ENCODE data around the gene RABL6. TPM values are rescaled to one million over a fixed set of nuclear protein-coding genes. Genes with fewer than 3 reads are reported as not detected.

The RABL6 gene
- polyA plus RNA-seq, 4 donors = 56.6 to 76.5 (median 64.3) TPM

DNA sequence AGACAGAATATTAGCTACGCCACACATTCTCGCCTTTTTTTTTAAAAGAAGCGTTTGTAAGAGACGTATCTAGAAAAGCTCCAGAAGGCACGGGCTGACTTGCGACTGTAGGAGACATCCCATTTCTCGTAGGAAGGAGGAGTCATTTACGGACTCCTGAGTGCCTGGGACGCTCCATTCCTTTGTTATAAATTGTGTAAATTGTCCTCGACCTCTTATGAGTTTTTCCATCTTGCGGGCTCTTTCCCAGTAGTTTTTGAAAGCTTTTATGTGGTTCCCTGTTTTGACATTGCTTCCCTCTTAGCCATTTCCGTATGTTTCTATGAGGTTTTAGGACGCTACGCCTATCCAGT, 1.0 kb downstream of the RABL6 start:
- DNase-seq (ENCODE audit: low read depth in 4 of 4, low spot score in 3 of 4) = no peak

DNA sequence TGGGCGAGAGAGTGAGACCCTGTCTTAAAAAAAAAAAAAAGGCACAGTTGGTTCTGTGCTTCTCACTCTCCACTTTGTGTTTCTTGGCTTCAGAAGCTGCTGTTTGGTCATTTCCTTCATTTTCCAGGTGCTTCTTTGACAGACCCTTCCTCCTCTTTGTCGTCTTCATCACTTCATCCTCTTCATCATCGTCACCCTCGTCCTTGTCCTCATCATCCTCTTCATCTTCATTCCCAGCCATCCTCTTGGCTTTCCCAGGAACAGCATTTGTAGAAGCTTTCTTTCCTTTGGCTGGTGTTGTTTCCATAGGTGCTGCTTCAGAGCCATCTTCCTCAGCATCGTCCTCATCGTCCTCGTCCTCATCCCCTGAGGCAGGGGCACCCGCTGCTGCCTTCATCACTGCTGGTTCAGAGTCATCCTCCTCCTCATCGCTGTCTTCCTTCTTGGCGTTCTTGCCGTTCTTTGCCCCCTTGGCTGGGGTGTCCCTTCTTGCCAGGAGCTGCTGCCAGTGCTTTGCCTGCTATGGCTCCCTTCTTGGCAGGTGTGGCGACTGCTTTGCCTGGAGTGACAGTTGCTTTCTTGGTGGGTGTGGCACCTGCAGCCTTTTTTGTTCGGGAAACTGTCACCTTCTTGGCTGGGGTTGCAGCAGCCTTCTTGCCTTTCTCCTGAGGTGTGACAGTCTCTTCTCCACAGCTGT, 7.1 kb downstream of the RABL6 start:
- no peak for DNase-seq (ENCODE audit: low read depth in 4 of 4, low spot score in 3 of 4)

DNA sequence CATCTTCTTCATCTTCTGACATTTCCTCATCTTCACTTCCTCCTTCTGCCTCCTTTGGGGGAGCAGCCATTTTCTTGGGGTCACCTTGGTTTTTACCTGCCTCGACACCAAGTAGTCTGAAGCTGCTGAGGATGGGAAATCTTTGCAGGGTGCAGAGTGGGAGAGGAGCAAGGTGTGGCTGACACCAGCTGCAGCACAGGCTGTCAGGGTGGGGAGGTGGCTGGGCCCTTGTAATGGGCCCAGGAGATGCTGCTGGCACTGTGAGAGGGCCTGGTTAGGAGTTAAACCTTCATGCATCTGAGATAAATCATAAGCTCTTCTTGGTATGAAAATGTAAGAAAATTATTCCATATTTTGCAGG, 7.7 kb downstream of the RABL6 start:
- no peak for DNase-seq (ENCODE audit: low read depth in 4 of 4, low spot score in 3 of 4)

DNA sequence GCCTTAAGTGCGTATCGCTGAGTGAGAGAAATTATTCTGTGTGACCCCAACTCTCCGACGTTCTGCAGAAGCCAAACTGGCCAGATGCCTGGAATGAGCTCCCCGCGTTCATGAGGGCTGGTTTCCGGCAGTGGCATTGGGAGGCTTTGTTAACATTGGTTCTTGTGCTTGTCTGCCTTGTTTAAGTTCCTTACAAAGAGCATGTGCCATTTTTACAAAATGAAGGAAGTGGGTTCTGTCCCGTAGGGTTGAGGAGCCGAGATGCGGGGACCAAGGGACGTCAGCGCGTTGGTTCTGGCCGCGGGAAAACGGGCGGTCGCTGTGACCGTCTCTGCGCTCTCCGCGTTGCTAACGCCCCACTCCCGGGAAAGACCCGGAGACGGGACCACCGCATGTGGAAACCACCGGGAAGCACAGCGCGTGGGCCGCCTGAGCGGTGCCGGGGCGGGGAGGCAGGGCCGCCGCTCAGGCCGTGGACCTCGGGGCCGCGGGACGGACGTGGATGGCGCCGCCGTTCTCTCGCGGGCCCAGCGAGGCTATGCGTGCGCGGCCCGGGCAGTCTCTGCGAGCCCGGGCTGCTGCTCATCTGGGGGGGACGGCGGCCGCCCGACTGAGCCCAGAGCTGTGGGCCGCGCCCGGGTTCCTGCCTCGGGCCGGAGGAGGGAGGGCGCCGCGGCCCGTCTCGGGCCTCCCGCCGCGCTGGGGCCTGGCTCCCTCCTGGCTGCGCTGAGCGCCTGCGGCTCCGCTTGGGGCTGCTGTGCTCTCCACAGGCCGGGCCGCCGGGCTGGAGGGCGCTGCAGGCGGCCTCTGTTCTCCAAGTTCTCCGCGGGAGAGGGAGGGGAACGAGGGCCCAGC, 13.4 kb downstream of the RABL6 start:
- no peak for DNase-seq (ENCODE audit: low read depth in 4 of 4, low spot score in 3 of 4)

DNA sequence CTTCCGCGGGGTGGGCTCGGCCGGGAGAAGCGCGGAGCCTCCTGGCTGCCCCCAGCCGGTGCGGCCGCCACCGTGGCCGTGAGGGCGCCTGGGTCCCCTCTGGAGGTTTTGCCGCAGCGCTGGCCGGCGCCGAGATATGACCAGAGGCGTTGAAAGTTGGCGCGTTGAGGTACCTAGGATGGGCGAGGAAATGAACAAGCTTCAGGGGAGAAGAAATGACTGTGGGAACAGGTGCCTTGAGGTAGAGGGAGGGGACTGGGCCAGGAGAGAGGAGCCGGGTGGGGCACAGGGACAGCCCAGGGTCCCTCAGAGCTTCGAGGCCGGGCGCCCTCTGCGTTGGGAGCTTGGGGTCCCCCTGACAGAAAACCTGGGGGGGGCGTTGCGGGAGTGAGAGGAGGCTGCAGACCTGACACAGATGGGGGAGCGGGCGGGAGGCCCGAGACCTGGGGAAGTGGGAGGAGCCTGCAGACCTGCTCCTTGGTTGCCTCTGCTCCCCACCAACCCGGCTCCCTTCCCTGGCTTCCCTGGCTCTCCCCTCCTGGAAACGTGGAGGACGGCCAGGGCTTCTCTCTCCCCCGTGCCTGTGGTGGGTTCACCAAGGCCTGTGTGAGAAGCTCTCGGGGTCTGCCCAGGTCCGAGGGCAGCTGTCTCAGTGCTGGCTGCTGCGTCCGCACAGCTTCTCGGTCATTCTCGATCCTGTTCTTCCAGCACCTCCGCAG, 14.2 kb downstream of the RABL6 start:
- DNase-seq (ENCODE audit: low read depth in 4 of 4, low spot score in 3 of 4) = no peak

DNA sequence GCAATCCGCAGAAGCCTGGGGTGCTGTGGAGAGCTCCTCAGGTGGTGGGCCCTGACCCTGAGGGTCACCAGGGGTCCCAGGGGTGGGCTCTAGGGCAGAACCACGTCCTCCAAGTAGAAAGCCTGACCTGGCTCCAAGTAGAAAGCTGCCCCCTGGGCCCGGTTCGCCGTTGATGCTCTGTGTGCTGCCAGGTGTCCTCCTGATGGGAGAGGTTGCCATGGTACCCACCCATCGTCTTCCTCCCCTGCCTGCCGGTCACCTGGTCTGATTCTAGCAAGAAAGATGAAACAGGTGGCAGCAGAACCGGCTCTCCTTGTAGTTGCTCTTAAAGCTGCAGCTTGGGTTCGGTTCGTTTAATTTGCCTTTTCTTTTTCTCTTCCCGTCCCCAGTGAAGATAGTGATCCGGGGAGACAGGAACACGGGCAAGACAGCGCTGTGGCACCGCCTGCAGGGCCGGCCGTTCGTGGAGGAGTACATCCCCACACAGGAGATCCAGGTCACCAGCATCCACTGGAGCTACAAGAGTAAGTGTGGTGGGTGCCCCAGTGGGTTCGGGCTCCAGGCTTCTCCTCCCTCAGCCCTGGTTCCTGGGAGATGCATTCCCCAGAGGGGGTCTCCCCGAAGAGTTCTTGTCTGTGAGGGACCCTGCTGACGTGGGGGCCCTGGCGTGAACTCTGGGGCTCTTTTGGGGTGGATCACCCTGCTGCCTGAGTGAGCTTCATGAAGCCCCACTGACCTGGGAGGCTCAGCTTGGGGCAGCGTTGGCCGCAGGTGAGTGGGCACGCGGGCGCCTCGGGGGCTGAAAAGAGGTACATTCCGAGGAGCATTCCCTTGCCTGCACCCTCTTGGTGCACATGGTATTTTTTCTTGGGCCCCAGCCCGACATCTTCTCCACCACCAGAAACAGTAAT, 15.6 kb downstream of the RABL6 start:
- DNase-seq (ENCODE audit: low read depth in 4 of 4, low spot score in 3 of 4) = no peak

DNA sequence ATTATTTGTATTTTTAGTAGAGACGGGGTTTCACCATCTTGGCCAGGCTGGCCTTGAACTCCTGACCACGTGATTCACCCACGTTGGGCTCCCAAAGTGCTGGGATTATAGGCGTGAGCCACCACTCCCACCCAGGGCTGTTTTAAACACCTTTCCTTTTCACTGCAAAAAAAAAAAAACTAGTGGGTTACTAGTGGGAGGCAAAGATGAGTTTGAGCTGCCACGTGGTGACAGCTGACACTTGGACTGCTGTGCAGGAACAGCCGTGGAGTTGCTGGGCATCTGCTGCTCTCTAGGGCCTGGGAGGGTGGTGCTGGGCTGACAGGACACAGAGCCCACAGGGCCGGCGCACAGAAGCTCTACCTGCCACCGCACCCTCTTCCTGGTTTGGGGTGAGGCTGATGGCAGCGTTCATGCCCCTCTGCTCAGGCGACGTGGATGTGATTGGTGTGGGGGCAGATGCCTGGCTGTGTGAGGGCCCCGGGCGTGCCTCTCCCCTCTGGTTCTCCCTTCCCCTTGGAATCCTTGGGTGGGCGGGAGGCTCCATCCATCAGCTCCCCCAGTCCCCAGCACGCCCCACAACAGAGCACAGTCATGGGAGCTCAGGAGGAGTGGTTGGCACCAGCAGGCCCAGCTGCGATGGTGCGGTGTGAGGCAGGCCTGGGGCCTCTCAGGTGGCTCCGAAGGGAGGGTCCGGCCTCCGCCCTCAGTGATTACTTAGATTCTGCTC, 16.9 kb downstream of the RABL6 start:
- no peak for DNase-seq (ENCODE audit: low read depth in 4 of 4, low spot score in 3 of 4)

DNA sequence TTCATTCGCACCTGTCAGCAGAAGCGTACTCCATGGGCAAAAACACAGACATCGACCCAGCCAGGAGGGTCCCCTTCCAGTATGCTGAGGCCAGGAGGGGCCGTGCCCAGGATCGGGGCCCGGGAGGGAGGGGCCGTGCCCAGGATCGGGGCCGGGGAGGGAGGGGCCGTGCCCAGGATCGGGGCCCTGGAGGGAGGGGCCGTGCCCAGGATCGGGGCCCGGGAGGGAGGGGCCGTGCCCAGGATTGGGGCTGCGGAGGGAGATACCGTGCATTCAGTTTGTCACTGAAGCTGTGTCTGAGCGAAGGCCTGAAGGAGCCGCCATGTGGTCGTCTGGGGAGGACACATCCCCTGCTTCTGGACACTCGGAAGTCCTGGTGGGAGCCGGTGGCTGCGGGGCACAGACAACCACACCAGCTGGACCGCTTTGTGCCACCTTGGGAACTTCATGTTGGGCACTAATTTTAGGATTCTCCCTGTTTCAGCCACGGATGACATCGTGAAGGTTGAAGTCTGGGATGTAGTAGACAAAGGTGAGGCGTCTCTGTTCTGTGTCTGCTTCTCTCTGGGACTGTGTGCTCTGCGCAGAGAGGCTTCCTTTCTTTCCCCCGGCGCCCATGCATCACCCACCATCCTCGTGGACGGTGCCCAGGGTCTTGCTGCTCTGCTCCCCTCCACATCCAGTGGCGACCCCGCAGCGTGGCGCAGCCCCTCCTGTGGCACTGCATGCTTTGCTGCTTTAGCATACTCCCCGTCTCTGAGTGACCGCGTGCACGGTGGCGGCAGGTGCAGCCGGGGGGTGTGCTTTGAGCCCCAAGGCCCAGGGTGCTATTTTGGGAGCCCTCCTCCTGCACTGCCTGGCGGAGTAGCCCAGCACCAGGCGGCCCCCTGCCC, 17.8 kb downstream of the RABL6 start:
- no peak for DNase-seq (ENCODE audit: low read depth in 4 of 4, low spot score in 3 of 4)

DNA sequence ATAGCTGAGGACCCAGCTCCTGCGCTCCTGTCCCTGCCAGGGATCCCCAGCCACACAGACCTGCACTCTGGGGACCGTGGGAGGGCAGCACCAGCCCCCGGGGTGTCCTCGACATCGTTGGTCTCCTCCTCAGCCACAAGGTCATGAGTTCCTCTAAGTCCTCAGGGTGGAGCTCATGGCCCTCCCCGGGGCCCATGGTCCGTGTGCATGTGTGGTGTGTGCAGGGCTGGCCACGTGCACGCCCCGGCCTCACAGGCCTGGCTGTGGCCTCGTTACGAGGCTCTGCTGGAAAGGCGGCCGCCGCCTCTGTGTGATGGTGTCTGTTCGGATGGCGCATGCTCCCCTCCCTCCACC, 18.4 kb downstream of the RABL6 start:
- no peak for DNase-seq (ENCODE audit: low read depth in 4 of 4, low spot score in 3 of 4)

DNA sequence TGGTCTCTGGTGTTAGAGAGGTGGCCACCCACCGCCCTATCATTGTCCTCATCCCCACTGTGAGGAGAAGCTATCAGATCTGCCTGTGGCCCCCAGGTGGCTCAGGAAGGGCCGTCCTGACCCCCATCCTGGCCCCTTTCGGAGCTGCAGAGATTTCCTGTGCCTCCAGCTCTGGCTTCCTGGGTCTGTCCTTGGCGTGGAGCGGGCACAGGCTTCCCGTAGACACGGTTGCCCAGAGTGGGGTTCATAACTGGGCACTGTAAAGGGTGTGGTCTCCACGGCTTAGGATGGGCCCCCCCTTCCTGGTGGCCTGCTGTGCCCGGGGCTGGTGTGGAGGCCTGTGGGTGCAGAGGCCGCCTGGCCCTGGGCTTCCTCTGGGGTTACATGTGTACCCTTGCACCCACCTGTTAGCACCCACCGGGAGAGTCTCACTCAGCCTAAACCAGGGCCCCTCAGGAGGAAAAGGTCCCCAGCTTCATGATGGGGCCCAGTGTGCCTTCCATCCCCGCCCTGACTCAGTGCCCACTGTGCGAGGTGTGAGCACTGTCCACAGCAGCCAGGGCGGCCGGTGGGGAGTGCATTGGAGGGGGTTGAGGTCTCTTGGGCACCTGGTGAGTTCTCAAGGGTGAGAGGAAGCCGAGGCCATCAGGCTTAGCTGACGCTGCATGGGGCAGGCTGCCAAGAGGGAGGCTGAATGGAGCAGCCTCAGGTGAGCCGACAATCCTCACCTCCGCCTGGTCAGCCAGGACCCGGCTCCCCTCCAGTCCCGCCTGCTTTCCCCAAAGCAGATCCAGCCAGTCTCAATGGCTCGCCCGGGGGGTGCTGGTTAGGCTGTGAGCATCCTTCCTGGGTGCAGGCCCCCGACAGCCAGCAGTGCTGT, 19.2 kb downstream of the RABL6 start:
- no peak for DNase-seq (ENCODE audit: low read depth in 4 of 4, low spot score in 3 of 4)

DNA sequence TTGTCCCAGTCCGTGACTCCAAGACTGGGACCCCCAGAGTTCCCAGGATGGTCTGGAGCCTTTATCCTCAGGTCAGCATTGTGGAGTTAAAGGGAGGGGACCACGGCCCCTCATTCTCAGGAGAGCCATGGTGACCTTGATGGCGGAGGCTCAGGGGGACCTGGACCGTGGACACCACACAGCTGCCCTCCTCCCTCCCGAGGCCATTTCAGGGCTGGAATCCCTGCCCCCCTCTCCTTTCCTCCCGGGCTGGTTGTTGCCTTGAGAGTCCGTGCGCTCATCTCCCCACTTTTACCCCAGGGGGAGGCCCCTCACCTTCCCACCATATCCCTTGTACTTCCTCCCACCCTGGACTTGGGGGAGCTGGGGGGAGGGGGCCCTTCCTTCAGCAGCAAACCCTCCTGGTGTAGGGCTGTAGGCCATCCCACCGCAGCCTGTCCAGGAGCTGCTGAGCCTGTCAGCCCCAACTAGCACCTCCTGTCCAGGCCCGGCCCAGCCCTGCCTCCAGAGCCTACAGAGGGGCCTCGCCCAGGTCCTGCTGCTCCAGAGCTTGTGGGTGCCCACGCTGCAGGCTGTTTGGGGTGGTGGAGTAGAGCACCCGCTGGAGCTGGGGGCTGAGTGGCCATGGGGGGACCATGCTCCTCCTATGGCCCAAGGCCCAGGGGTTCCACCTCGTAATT, 20.2 kb downstream of the RABL6 start:
- DNase-seq (ENCODE audit: low read depth in 4 of 4, low spot score in 3 of 4) = no peak

DNA sequence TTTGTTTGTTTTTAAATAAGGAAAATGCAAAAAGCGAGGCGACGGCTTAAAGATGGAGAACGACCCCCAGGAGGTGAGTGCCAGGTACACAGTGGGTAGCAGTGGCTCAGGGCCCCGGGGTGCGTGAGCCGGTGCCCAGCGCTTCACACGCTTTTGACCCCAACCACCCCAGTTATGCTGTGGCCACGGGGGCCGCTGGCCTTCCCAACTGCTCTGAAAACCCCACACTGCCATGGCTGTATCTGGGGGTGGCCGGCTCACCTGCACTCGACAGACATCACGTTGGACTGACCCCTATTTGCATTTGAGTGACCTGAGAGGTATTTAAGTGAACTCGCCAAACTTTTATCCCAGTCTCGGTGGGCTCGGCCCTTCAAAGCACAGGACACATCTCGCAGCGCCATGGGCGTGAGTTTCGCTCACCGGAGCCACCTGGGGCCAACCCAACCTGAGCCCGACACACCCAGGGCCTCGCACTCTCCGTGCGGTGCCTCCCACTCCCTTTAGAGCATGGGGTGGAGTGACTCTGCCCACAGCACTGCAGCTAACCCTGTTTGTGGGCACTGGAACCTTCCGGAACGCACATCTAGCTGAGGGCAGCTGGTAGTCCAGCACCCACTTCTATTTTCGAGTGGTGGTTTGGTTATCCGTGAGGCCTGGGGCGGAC, 20.9 kb downstream of the RABL6 start:
- no peak for DNase-seq (ENCODE audit: low read depth in 4 of 4, low spot score in 3 of 4)

DNA sequence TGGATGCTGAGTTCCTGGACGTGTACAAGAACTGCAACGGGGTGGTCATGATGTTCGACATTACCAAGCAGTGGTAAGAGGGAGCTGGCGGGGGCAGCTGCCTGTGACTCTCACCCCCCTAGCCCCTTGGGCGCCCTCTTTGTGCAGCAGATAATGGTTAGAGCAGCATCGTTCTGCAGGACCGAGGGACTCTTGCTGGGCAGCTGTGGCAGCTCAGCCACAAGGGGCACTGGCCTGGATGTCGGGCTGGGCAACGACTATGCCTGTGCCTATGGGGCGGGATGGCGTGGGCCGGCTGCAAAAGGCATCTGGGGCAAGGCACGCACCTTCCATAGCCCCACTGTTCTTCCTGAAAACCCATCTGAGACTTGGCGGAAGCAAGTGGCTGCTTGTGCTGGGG, 21.7 kb downstream of the RABL6 start:
- no peak for DNase-seq (ENCODE audit: low read depth in 4 of 4, low spot score in 3 of 4)

DNA sequence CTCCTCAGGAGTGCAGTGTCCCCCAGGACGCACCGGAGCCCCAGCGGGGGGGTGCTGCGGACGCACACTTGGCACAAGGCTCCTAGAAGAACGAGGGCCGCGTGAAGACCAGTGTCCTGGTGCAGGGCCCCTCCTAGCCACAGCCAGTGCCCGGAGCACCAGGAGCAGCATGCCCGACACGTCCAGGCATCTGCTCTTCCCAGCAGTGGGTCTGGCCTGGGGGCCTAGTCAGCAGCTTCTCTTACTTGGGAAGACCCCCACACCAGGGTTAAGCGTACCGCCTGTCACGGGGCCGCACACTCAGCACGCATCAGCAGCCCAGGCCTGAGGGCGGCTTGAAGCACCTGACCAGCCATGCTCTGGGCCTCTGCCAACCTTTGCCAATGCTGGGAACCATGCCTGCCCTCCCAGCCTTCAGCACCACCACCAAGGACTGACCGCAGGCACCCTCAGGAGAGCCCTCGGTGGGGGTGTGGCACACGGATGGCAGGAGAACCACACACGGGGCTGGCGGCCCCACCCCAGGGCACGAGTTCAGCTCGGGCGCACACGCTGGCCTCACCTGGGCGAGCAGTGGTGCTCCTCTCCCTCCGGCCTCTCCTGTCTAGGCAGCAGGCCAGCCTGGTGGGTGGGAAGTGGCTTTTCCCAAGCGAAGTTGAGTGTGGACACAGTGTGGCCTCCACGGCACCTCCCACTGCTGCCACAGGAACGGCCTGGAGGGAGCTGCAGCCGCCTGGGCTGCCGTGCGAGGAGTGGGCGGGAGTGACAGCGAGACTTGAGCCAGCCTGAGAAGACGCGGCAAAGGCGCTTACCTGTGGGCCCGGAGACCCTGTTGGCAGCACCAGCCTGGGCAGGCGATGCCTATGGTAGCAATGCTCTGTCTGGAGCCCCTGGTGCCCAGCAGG, 22.5 kb downstream of the RABL6 start:
- DNase-seq (ENCODE audit: low read depth in 4 of 4, low spot score in 3 of 4) = no peak

DNA sequence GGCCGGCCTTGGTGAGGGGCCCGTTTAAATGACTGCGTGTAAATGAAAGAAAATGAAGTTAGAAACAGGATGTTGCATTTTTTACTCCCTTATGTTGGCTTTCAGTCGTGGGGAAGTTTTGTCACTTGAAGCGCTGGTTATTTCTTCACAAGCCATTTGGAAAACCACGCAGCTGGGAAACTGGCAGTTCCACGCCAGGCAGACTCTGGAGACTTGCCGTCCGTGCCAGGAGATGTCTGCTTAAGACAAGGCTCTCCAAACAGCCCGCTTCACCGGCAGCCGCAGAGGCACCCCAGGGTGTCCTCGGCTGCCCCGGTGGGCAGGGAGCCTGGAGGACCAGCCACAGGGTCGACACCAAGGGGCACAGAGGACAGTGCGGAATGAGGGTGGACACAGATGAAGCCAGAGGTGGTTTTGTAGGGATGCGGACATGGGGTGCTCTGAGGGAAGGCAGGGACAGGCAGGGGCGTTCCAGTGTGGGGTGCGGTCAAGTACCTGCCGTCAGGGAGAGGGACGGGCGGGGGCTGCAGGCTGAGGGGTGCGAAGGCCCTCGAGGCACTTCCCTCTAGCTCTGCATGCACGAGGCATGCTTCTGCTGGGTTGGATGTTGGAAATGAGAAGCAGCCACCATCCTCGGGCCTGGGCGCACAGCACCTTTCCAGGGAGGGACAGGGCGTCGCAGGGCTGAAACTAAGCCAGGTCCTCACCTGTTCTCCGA, 23.4 kb downstream of the RABL6 start:
- no peak for DNase-seq (ENCODE audit: low read depth in 4 of 4, low spot score in 3 of 4)
